A673 (cell line): ENCODE results near the gene ZNF81.

Experiments
- CTCF ChIP-seq: fragments of 300-800, 200-600 bp; sonication (generic); conservative IDR thresholded peaks from 2 replicates; pipeline ENCODE4 v1.5.1; 2017; ENCODE audit warnings: low read depth, mild to moderate bottlenecking, antibody characterized with exemption, low read length, moderate library complexity, mixed read lengths
- EZH2 ChIP-seq: fragments of 200-600 bp; sonication (generic); IDR thresholded peaks from 2 replicates; pipeline ENCODE4 v1.6.1; 2017; ENCODE audit warnings: borderline replicate concordance, low read depth, mild to moderate bottlenecking, mixed read lengths, antibody characterized with exemption, low read length; ENCODE audit not compliant: poor library complexity, severe bottlenecking

- TF ChIP-seq CTCF (no peak), EZH2 (no peak)
Observed at GRCh38 chrX:47814851-47815250, 21.9 kb upstream of the ZNF81 start.
